GM13977 (cell line): ENCODE measurements around the gene PTPRK.

Experiments used
- DNase-seq: peaks from one replicate; pipeline ENCODE4 v3.0.0; 2012; ENCODE audit warnings: low spot score
- in situ Hi-C: fragments of 300-500 bp; cut with MboI; formaldehyde crosslinking; loops from one replicate; pipeline ENCODE4 v1.12.0; 2022; ENCODE audit warnings: low sequenced_read_pairs, low pct_unique_long_range_greater_than_20kb, mixed read lengths, inconsistent platforms; ENCODE audit not compliant: unreplicated experiment
- TF ChIP-seq, protein P1 (sequence below): IDR thresholded peaks from 2 replicates; pipeline ENCODE4 v1.5.1; 2012; ENCODE audit warnings: mild to moderate bottlenecking, control low read depth; ENCODE audit not compliant: insufficient read depth; ENCODE audit errors: extremely low read depth, missing control alignments

PTPRK gene

DNA sequence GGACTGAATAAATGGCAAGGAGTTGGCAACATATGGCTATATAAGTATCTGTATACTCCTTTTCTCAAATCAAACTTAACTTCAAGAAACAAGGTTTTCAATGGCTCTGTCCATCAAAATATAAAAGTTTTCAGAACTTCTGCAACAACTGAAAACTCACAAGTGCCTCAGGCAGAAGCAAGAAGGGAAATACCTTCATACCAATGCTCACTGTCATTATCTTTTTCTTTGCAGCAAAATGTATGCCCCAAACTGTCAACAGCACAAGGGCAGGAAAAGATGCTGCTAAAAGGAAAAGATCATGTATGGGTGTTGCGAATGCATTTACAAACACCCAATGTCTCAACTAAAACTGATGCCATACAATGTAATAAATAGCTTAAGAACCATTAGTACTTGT, 45.9 kb downstream of the PTPRK start:
- TF ChIP-seq, protein P1, sequence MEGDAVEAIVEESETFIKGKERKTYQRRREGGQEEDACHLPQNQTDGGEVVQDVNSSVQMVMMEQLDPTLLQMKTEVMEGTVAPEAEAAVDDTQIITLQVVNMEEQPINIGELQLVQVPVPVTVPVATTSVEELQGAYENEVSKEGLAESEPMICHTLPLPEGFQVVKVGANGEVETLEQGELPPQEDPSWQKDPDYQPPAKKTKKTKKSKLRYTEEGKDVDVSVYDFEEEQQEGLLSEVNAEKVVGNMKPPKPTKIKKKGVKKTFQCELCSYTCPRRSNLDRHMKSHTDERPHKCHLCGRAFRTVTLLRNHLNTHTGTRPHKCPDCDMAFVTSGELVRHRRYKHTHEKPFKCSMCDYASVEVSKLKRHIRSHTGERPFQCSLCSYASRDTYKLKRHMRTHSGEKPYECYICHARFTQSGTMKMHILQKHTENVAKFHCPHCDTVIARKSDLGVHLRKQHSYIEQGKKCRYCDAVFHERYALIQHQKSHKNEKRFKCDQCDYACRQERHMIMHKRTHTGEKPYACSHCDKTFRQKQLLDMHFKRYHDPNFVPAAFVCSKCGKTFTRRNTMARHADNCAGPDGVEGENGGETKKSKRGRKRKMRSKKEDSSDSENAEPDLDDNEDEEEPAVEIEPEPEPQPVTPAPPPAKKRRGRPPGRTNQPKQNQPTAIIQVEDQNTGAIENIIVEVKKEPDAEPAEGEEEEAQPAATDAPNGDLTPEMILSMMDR = no peak
- in situ Hi-C loops = no loop called here
- DNase-seq = no peak

DNA sequence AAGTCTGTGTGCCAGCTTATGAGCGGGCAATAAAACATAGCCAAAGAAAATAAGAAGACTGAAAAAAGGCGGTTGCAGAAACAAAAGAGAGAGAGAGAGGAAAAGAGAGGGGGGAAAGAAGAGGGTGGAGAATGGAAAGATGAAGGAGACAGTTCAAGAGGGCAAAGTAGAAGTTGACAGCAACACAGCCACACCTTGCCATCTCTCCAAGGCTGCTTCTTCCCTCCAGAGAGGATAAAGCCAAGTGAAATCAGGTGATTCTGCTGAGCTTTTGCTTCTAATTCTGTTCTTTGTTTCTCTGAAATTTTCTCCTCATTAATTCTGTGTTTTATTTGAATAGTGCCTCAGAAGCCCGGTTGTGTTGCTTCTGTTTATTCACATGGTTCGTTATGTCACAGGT, 48.5 kb downstream of the PTPRK start:
- DNase-seq = no peak
- in situ Hi-C loops = no loop called here
- TF ChIP-seq, protein P1 = no peak

DNA sequence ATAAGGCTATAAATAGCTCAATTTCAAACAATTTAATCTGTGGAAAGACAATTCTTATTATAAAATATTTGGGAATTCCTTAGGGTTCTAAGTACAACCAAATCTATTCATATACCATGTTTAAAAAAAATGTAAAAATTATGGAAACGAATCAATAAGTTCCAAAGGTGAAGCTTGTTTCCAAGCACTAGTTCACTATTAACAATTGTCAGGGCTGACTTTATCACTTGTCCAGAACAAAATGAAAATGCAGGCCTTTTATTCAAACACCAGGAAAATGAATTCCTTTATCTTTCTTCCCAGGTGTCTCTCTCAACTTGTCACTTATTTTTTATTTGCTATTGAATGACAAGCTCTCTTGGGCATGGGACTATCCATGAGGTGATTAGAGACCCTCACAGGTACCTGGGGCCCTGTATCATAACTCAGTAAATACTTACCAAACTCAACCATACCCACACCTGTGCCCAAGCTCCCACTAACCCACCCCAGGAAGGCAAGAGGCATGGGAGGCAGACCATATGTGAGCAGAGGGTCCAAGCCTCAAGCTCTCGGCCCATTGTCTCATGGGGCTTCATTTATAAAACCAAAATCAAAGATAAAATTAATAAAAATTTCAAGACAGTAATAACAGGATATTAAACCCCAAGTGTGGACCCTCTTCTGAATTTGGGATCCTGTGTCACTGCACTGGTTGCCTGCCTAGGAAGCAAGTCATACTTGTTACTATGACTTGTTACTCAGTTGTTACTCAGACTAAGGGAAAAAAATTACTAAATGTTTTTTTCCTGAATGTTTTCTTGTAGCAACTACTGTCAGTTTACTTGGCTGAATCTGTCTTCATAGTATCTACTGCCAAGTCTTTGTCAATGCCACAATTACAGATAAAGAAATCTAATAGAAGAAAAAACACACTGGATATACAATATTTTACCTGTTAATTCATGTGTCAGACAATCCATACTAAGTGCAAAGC, 54.7 kb downstream of the PTPRK start:
- in situ Hi-C loops = no loop called here
- no peak for DNase-seq
- TF ChIP-seq, protein P1 = no peak

DNA sequence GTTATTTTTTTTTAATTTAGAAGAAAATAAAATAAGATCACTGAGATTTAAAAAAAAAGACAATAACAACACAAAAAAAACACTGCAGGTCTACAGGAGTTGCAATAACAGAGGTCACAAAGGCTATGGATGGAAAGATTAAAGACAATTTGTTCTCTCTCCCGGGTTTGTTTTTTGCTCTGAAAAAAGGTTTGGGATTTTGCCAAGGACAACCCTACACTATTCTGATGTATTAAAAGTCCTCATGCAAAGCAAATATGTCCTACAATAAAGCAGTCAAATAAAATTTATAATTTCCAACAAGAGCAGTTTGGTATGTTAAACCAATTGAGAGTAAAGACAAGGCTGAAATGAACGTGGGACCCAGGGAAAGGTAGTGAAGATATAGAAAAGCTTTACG, 55.6 kb downstream of the PTPRK start:
- DNase-seq = no peak
- in situ Hi-C loops = no loop called here
- TF ChIP-seq, protein P1 = no peak

DNA sequence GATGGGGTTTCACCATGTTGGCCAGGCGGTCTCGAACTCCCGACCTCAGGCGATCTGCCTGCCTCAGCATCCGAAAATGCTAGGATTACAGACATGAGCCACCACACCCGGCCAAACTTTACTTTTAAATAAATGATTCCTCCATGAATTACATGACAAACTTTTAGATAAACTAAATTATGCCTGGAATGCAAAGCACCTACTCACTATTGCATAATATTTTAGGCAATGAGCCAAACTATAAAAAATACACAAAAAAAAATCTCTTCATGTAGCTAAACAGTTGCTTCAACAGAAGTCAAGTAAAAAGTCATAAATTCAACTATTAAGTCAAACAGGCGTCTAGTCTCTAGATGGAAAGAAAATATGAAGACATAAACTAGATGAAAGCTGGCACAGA, 56.5 kb downstream of the PTPRK start:
- no peak for DNase-seq
- TF ChIP-seq, protein P1 = no peak
- in situ Hi-C loops = no loop called here

DNA sequence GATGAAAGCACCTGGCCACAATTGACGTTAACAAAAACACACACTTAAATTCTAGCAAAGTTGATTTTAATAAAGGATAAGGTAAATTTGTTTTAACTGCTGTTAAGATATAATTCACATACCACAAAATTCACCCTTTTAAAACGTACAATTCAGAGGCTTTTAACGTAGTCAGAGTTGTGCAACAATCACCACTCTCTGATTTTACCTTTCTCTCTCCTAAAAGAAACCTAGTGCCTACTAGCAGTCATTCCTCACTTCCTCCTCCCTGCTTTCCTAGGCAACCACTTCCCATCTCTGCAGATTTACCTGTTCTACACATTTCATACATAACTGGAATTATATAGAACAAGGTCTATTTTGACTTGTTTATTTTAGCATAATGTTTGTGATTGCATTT, 58.9 kb downstream of the PTPRK start:
- DNase-seq = no peak
- in situ Hi-C loops = no loop called here
- TF ChIP-seq, protein P1 = no peak
